Glutamatergic neuron (in vitro differentiated cells): ENCODE results near the gene ANKZF1. TPM values are rescaled to one million over a fixed set of nuclear protein-coding genes. Genes with fewer than 3 reads are reported as not detected.

Experiments
- DNase-seq: peaks from one replicate; pipeline ENCODE4 v3.0.0; 2022
- H3K27ac Mint-ChIP-seq: one replicate; pipeline ENCODE4 v1.8.0; 2020; ENCODE audit warnings: mild to moderate bottlenecking, mixed read lengths, inconsistent platforms; ENCODE audit not compliant: unreplicated experiment
- H3K27me3 Mint-ChIP-seq: one replicate; pipeline ENCODE4 v1.8.0; 2020; ENCODE audit warnings: mild to moderate bottlenecking, moderate library complexity, mixed read lengths, inconsistent platforms; ENCODE audit not compliant: unreplicated experiment
- H3K36me3 Mint-ChIP-seq: one replicate; pipeline ENCODE4 v1.8.0; 2020; ENCODE audit warnings: mild to moderate bottlenecking, mixed read lengths, inconsistent platforms; ENCODE audit not compliant: unreplicated experiment
- H3K4me1 Mint-ChIP-seq: one replicate; pipeline ENCODE4 v1.8.0; 2020; ENCODE audit warnings: mild to moderate bottlenecking, low read depth, mixed read lengths, inconsistent platforms; ENCODE audit not compliant: unreplicated experiment
- H3K4me3 Mint-ChIP-seq: one replicate; pipeline ENCODE4 v1.8.0; 2020; ENCODE audit warnings: mild to moderate bottlenecking, mixed read lengths, inconsistent platforms; ENCODE audit not compliant: unreplicated experiment
- H3K9me3 Mint-ChIP-seq: one replicate; pipeline ENCODE4 v1.8.0; 2020; ENCODE audit warnings: mild to moderate bottlenecking, moderate library complexity, mixed read lengths, inconsistent platforms; ENCODE audit not compliant: unreplicated experiment
- CTCF ChIP-seq: fragments of 200-600 bp; sonication (generic); IDR thresholded peaks from one replicate; pipeline ENCODE4 v1.5.0; 2021; ENCODE audit not compliant: partially characterized antibody, unreplicated experiment
- total RNA-seq: library from RNA; stranded (reverse); fragmentation: NEBNext Ultra II Directional; extraction: Animal tissue kit (Norgen Biotek cat#: 25700); gene quantifications from one replicate; pipeline ENCODE4 v1.2.1, GENCODE V29; 2021; ENCODE audit not compliant: unreplicated experiment

The ANKZF1 gene
- total RNA-seq, 1 donor from 2014 or later, result 95.8 TPM

GRCh38 chr2:219210196-219210885 lies 19.3 kb upstream of the ANKZF1 start:
- peaks cover 5% of the 10 kb centered on the region for H3K27me3 Mint-ChIP-seq
- H3K27ac Mint-ChIP-seq, result no peak overlapping the region
- H3K36me3 Mint-ChIP-seq, result no peaks in the 10 kb centered on the region
- H3K9me3 Mint-ChIP-seq, result peaks cover 16% of the 10 kb centered on the region
- no peak overlapping the region for H3K4me3 Mint-ChIP-seq
- no peak for DNase-seq
- peaks cover 5% of the 10 kb centered on the region for H3K4me1 Mint-ChIP-seq
- no peak for TF ChIP-seq CTCF

- DNase-seq, result no peak
- Mint-ChIP-seq H3K4me3 (no peak overlapping the region), H3K27ac (no peak overlapping the region), H3K9me3 (peaks cover 14% of the 10 kb centered on the region), H3K4me1 (peaks cover 5% of the 10 kb centered on the region), H3K27me3 (peaks cover 5% of the 10 kb centered on the region), H3K36me3 (no peaks in the 10 kb centered on the region)
- no peak for TF ChIP-seq CTCF
Measured at GRCh38 chr2:219210886-219211362, 18.7 kb upstream of the ANKZF1 start.

GRCh38 chr2:219213026-219213415 lies 16.6 kb upstream of the ANKZF1 start:
- DNase-seq, result no peak
- H3K27ac Mint-ChIP-seq, result no peak overlapping the region
- TF ChIP-seq CTCF, result no peak
- H3K4me1 Mint-ChIP-seq, result peaks cover 6% of the 10 kb centered on the region
- H3K36me3 Mint-ChIP-seq, result no peaks in the 10 kb centered on the region
- no peak overlapping the region for H3K4me3 Mint-ChIP-seq
- peaks cover 12% of the 10 kb centered on the region for H3K9me3 Mint-ChIP-seq
- H3K27me3 Mint-ChIP-seq, result peaks cover 7% of the 10 kb centered on the region

- no peak for TF ChIP-seq CTCF
- peaks cover 6% of the 10 kb centered on the region for H3K4me1 Mint-ChIP-seq
- peaks cover 7% of the 10 kb centered on the region for H3K27me3 Mint-ChIP-seq
- no peak overlapping the region for H3K4me3 Mint-ChIP-seq
- no peak overlapping the region for H3K27ac Mint-ChIP-seq
- no peaks in the 10 kb centered on the region for H3K36me3 Mint-ChIP-seq
- DNase-seq, result no peak
- H3K9me3 Mint-ChIP-seq, result peaks cover 12% of the 10 kb centered on the region
Measured at GRCh38 chr2:219213486-219214071, 16.0 kb upstream of the ANKZF1 start.

- H3K36me3 Mint-ChIP-seq, result no peaks in the 10 kb centered on the region
- peaks cover 8% of the 10 kb centered on the region for H3K4me1 Mint-ChIP-seq
- peaks cover 11% of the 10 kb centered on the region for H3K9me3 Mint-ChIP-seq
- DNase-seq, result no peak
- no peak for TF ChIP-seq CTCF
- peaks cover 7% of the 10 kb centered on the region for H3K27me3 Mint-ChIP-seq
- H3K4me3 Mint-ChIP-seq, result no peak overlapping the region
- H3K27ac Mint-ChIP-seq, result no peak overlapping the region
Measured at GRCh38 chr2:219214141-219214540, 15.5 kb upstream of the ANKZF1 start.
